Activated CD4-positive, alpha-beta memory T cell treated with anti-CD3 and anti-CD28 coated beads, Interleukin-2, amount 10 ng/mL, durations not matched to agents 7 days and 5 days (primary cell): Measurements from ENCODE around the gene ASB7. TPM values are rescaled to one million over a fixed set of nuclear protein-coding genes. Genes with fewer than 3 reads are reported as not detected.

ENCODE experiments used
- CTCF ChIA-PET: fragments of 350-600 bp; sonication (Branson Sonifier 250); formaldehyde crosslinking; loops from one replicate; lab custom pipeline; 2021; ENCODE audit warnings: antibody characterized with exemption, inconsistent platforms; lab: Charles Lee
- POLR2A ChIA-PET: fragments of 350-600 bp; sonication (Branson Sonifier 250); formaldehyde crosslinking; loops from one replicate; lab custom pipeline; 2021; ENCODE audit warnings: antibody characterized with exemption; lab: Charles Lee
- DNase-seq: peaks from one replicate; pipeline ENCODE4 v3.0.0-alpha.2; 2020
- H3K27ac Mint-ChIP-seq: one replicate; pipeline ENCODE4 v1.8.0; 2021; ENCODE audit warnings: mild to moderate bottlenecking, mixed read lengths
- H3K27me3 Mint-ChIP-seq: one replicate; pipeline ENCODE4 v1.8.0; 2021; ENCODE audit warnings: mixed read lengths
- H3K36me3 Mint-ChIP-seq: one replicate; pipeline ENCODE4 v1.8.0; 2021; ENCODE audit warnings: low read depth, mixed read lengths
- H3K4me1 Mint-ChIP-seq: one replicate; pipeline ENCODE4 v1.8.0; 2021; ENCODE audit warnings: mixed read lengths
- H3K4me3 Mint-ChIP-seq: one replicate; pipeline ENCODE4 v1.8.0; 2021; ENCODE audit warnings: mild to moderate bottlenecking, mixed read lengths
- H3K9me3 Mint-ChIP-seq: one replicate; pipeline ENCODE4 v1.8.0; 2021; ENCODE audit warnings: mixed read lengths
- total RNA-seq, 2 experiments: library from RNA; stranded (reverse); gene quantifications; one replicate each; pipeline ENCODE4 v1.2.3, GENCODE V29; 2021

The ASB7 gene
- 10 to 100 TPM; 23.1 to 23.3 TPM for total RNA-seq

- no peak within 1 kb of the TSS for H3K27ac Mint-ChIP-seq
Observed at GRCh38 chr15:100602064-100602822, at the start of gene ASB7, which contains the start of gene LINS1. ASB7 (plus strand) TSS chr15:100602589; CDS start chr15:100612217, 9,628 bp downstream. LINS1 (minus strand) TSS chr15:100602184; CDS start chr15:100580842, 21,342 bp downstream.

GRCh38 chr15:100553468-100553867, 48.9 kb upstream of the ASB7 start:
- peaks cover 37% of the 10 kb centered on the region for H3K36me3 Mint-ChIP-seq
- H3K4me1 Mint-ChIP-seq: no peaks in the 10 kb centered on the region
- no peak overlapping the region for H3K27ac Mint-ChIP-seq
- peaks cover 10% of the 10 kb centered on the region for H3K9me3 Mint-ChIP-seq
- ChIA-PET CTCF (no interaction called here), POLR2A (no interaction called here)
- DNase-seq: no peak
- no peak overlapping the region for H3K4me3 Mint-ChIP-seq
- H3K27me3 Mint-ChIP-seq: no peaks in the 10 kb centered on the region

More at GRCh38 chr15:100602064-100602822, at the start of gene ASB7, which contains the start of gene LINS1:
- Mint-ChIP-seq H3K27me3 (no peaks in the 10 kb centered on the region), H3K4me1 (peaks cover 62% of the 10 kb centered on the region), H3K9me3 (no peaks in the 10 kb centered on the region), H3K36me3 (peaks cover 51% of the 10 kb centered on the region), H3K4me3 (no peak within 1 kb of the TSS)
- peak; percentile 100 for DNase-seq
- CTCF ChIA-PET: interaction anchor here (1.2 to 2.3 kb wide), 4 partner anchors 29 to 406 kb away, joined by 5 to 28 read pairs (median 12); no protein-coding TSS in a partner anchor
- POLR2A ChIA-PET: interaction anchor here (0.7 to 9.5 kb wide), 13 partner anchors 13 to 1036 kb away, joined by 3 to 107 read pairs (median 5); partner anchors contain the start of gene SNRPA1

- Mint-ChIP-seq H3K27me3 (no peaks in the 10 kb centered on the region), H3K4me1 (no peaks in the 10 kb centered on the region), H3K36me3 (peaks cover 45% of the 10 kb centered on the region), H3K27ac (no peak overlapping the region), H3K9me3 (peaks cover 3% of the 10 kb centered on the region), H3K4me3 (no peak overlapping the region)
- CTCF ChIA-PET: no interaction called here
- DNase-seq: no peak
- POLR2A ChIA-PET: no interaction called here
Observed at GRCh38 chr15:100558771-100559254, 43.6 kb upstream of the ASB7 start.

GRCh38 chr15:100559330-100559729, 43.1 kb upstream of the ASB7 start:
- peaks cover 3% of the 10 kb centered on the region for H3K9me3 Mint-ChIP-seq
- CTCF ChIA-PET: no interaction called here
- DNase-seq: no peak
- H3K4me3 Mint-ChIP-seq: no peak overlapping the region
- POLR2A ChIA-PET: no interaction called here
- H3K4me1 Mint-ChIP-seq: no peaks in the 10 kb centered on the region
- H3K36me3 Mint-ChIP-seq: peaks cover 45% of the 10 kb centered on the region
- no peak overlapping the region for H3K27ac Mint-ChIP-seq
- H3K27me3 Mint-ChIP-seq: no peaks in the 10 kb centered on the region

- ChIA-PET POLR2A (no interaction called here), CTCF (interaction anchor here (1.2 to 1.5 kb wide), 2 partner anchors 12 to 13 kb away, joined by 3 read pairs; no protein-coding TSS in a partner anchor)
- DNase-seq: no peak
- H3K36me3 Mint-ChIP-seq: peaks cover 50% of the 10 kb centered on the region
- no peak overlapping the region for H3K27ac Mint-ChIP-seq
- H3K4me3 Mint-ChIP-seq: no peak overlapping the region
- H3K27me3 Mint-ChIP-seq: no peaks in the 10 kb centered on the region
- no peaks in the 10 kb centered on the region for H3K4me1 Mint-ChIP-seq
- peaks cover 3% of the 10 kb centered on the region for H3K9me3 Mint-ChIP-seq
Observed at GRCh38 chr15:100560323-100560722, 42.1 kb upstream of the ASB7 start.

- H3K4me3 Mint-ChIP-seq: no peak overlapping the region
- CTCF ChIA-PET: no interaction called here
- DNase-seq: no peak
- peaks cover 13% of the 10 kb centered on the region for H3K4me1 Mint-ChIP-seq
- peaks cover 60% of the 10 kb centered on the region for H3K36me3 Mint-ChIP-seq
- H3K27me3 Mint-ChIP-seq: no peaks in the 10 kb centered on the region
- H3K27ac Mint-ChIP-seq: no peak overlapping the region
- POLR2A ChIA-PET: no interaction called here
- no peaks in the 10 kb centered on the region for H3K9me3 Mint-ChIP-seq
Observed at GRCh38 chr15:100565591-100565990, 36.8 kb upstream of the ASB7 start.

GRCh38 chr15:100566850-100567628, 35.4 kb upstream of the ASB7 start:
- H3K9me3 Mint-ChIP-seq: no peaks in the 10 kb centered on the region
- peaks cover 63% of the 10 kb centered on the region for H3K36me3 Mint-ChIP-seq
- peaks cover 27% of the 10 kb centered on the region for H3K4me1 Mint-ChIP-seq
- POLR2A ChIA-PET: interaction anchor here (0.5 kb wide), 1 partner anchor 26 kb away, joined by 3 read pairs; no protein-coding TSS in a partner anchor
- CTCF ChIA-PET: interaction anchor here (1.0 kb wide), 1 partner anchor 31 kb away, joined by 3 read pairs; no protein-coding TSS in a partner anchor
- H3K27me3 Mint-ChIP-seq: no peaks in the 10 kb centered on the region
- H3K4me3 Mint-ChIP-seq: no peak overlapping the region
- no peak overlapping the region for H3K27ac Mint-ChIP-seq
- DNase-seq: no peak

- no peak overlapping the region for H3K27ac Mint-ChIP-seq
- H3K9me3 Mint-ChIP-seq: no peaks in the 10 kb centered on the region
- H3K4me3 Mint-ChIP-seq: no peak overlapping the region
- DNase-seq: no peak
- peaks cover 41% of the 10 kb centered on the region for H3K4me1 Mint-ChIP-seq
- ChIA-PET POLR2A (interaction anchor here (4.8 to 5.5 kb wide), 2 partner anchors 30 to 219 kb away, joined by 20 to 107 read pairs; partner anchors contain the start of genes ASB7 and LINS1), CTCF (interaction anchor here (2.0 to 6.6 kb wide), 2 partner anchors 33 to 219 kb away, joined by 9 to 117 read pairs; partner anchors contain the start of genes ASB7 and LINS1)
- no peaks in the 10 kb centered on the region for H3K27me3 Mint-ChIP-seq
- peaks cover 58% of the 10 kb centered on the region for H3K36me3 Mint-ChIP-seq
Observed at GRCh38 chr15:100569391-100569790, 33.0 kb upstream of the ASB7 start.

- Mint-ChIP-seq H3K36me3 (peaks cover 61% of the 10 kb centered on the region), H3K4me1 (peaks cover 41% of the 10 kb centered on the region), H3K4me3 (no peak overlapping the region), H3K27me3 (no peaks in the 10 kb centered on the region), H3K27ac (peak overlapping the region; percentile 75), H3K9me3 (no peaks in the 10 kb centered on the region)
- ChIA-PET CTCF (interaction anchor here (1.1 to 6.6 kb wide), 4 partner anchors 26 to 220 kb away, joined by 3 to 117 read pairs (median 24); partner anchors contain the start of genes ASB7 and LINS1), POLR2A (interaction anchor here (1.0 to 5.5 kb wide), 3 partner anchors 22 to 220 kb away, joined by 3 to 107 read pairs (median 20); partner anchors contain the start of genes ASB7 and LINS1)
- no peak for DNase-seq
Observed at GRCh38 chr15:100570275-100570674, 32.1 kb upstream of the ASB7 start.

- CTCF ChIA-PET: interaction anchor here (0.7 to 6.6 kb wide), 6 partner anchors 22 to 229 kb away, joined by 3 to 117 read pairs (median 8); partner anchors contain the start of genes ADAMTS17, ASB7 and LINS1
- H3K27me3 Mint-ChIP-seq: no peaks in the 10 kb centered on the region
- DNase-seq: no peak
- peak overlapping the region; percentile 66 for H3K4me3 Mint-ChIP-seq
- H3K36me3 Mint-ChIP-seq: peaks cover 62% of the 10 kb centered on the region
- peaks cover 44% of the 10 kb centered on the region for H3K4me1 Mint-ChIP-seq
- POLR2A ChIA-PET: interaction anchor here (1.0 to 5.5 kb wide), 3 partner anchors 22 to 221 kb away, joined by 3 to 107 read pairs (median 20); partner anchors contain the start of genes ASB7 and LINS1
- peak overlapping the region; percentile 75 for H3K27ac Mint-ChIP-seq
- H3K9me3 Mint-ChIP-seq: no peaks in the 10 kb centered on the region
Observed at GRCh38 chr15:100570735-100571313, 31.6 kb upstream of the ASB7 start.

- ChIA-PET CTCF (interaction anchor here (0.7 to 6.6 kb wide), 9 partner anchors 8 to 230 kb away, joined by 3 to 117 read pairs (median 9); partner anchors contain the start of genes ADAMTS17, ASB7 and LINS1), POLR2A (interaction anchor here (4.8 to 5.5 kb wide), 2 partner anchors 27 to 221 kb away, joined by 20 to 107 read pairs; partner anchors contain the start of genes ASB7 and LINS1)
- no peaks in the 10 kb centered on the region for H3K27me3 Mint-ChIP-seq
- H3K36me3 Mint-ChIP-seq: peaks cover 71% of the 10 kb centered on the region
- no peaks in the 10 kb centered on the region for H3K9me3 Mint-ChIP-seq
- DNase-seq: peak; percentile 18
- H3K27ac Mint-ChIP-seq: peak overlapping the region; percentile 75
- peaks cover 48% of the 10 kb centered on the region for H3K4me1 Mint-ChIP-seq
- H3K4me3 Mint-ChIP-seq: peak overlapping the region; percentile 66
Observed at GRCh38 chr15:100571592-100572167, 30.7 kb upstream of the ASB7 start.
